Kasumi-1 (cell line): ENCODE data around the gene TYR.
"Not testable (repeated sequence)": the region's sequence is repeated elsewhere in the genome, so short reads cannot be mapped to it uniquely, and the experiment has no call there.

Experiments used
- DNase-seq, 2 experiments: peaks; one replicate each; lab custom pipeline; 2025; lab: John Stamatoyannopoulos, UW

Gene TYR

GRCh38 chr11:89272540-89273088 lies 94.9 kb downstream of the TYR start:
- not testable (repeated sequence) for DNase-seq

DNA sequence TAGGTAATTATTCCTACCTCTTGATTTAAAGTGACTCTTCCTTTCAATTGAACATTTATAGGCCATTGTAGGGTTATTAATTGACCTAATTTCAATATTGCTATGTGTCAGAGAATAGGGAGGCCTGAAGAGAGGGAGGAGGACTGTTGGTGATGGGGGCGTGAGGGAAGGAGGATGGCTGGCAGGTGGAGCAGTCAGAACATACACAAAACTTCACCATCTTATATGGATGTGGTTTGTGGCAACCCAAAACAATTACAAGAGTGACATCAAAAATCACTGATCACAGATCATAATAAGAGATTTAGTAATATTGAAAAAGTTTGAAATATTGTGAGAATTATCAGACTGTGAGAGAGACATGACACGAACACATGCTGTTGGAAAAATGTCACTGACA lies 95.5 kb downstream of the TYR start:
- not testable (repeated sequence) for DNase-seq

GRCh38 chr11:89275966-89276365 lies 98.3 kb downstream of the TYR start:
- DNase-seq, result no peak

DNA sequence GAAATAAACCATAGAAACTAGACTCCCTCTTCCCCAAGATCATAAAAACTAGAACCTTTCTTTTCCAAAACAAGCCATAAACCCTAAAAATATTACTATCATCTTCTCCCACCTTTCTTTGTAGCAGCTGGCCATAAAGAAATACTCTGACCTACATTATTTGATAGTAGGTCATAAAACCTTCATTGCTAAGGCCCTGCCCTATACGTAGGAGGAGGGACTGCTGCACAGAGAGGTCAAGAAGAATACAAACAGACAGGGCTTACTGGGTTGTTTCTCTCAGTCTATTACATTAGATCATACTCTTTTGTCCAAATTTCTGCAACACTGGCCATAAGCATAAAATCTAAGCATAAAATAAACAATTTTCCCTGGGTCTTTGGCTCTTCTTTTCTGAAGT lies 101.5 kb downstream of the TYR start:
- DNase-seq, result no peak

- not testable (repeated sequence) for DNase-seq
Observed at GRCh38 chr11:89281032-89281677, 103.5 kb downstream of the TYR start.

DNA sequence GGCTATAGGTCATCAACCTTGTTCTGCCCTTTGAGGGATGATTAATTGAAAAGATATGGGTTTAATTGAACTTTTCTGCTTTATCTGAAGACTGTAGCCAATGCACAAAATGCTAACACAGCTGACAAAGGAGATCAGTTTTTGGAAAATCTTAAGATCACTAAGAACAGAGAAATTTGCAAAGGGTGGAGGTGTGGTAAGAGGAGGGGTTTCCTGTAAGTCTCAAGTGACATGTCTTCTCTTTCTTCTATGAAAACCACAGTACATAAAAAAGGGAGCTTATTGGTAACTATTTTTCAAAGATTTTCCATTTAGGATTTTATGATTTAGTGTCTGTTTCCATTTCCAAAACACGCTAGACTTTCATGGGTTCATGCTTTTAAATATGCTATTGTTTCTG lies 108.9 kb downstream of the TYR start:
- not testable (repeated sequence) for DNase-seq

- not testable (repeated sequence) for DNase-seq
Observed at GRCh38 chr11:89288004-89288403, 110.3 kb downstream of the TYR start.

DNA sequence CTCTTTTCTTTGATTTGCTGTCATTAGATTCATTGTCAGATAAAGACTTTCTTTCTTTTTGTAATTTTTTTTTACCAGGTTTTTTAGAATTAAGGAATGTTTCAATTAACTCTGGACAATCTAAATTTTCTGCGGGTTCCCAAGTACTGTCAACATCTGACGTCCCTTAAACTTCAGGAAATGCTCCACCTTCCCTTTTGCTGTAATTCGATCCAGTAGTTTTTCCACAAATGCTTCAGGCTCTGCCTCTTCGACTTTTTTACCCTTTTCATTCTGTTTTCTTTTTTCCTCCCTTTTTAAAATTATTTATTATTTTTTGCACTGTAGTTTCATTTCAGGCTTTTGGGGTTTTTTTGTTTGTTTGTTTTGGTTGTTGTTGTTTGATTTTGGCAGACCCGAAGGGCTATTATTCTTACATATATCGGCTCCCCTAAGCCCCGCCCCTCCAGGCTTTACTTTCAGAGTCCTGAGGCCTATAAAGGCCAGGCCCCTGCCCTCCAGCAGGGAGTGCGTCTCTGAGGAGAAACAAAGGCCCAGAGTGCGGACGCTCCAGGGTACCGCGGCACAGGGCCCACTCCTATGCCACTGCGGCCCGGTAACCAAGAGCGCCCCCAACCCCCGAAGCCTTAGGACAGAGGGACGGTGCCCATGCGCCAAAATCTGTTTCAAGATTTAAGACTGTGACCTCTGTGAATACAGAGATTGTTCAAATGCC lies 116.4 kb downstream of the TYR start:
- DNase-seq, result no peak

DNA sequence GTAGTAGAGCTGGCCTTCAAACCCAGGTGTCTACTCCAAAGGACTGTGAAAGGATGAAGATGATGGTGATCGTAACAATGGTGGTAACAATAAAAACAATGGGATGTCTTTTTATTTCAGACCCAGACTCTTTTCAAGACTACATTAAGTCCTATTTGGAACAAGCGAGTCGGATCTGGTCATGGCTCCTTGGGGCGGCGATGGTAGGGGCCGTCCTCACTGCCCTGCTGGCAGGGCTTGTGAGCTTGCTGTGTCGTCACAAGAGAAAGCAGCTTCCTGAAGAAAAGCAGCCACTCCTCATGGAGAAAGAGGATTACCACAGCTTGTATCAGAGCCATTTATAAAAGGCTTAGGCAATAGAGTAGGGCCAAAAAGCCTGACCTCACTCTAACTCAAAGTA lies 117.3 kb downstream of the TYR start:
- not testable (repeated sequence) for DNase-seq

- DNase-seq, result not testable (repeated sequence)
Observed at GRCh38 chr11:89303029-89303428, 125.4 kb downstream of the TYR start.

- DNase-seq, result not testable (repeated sequence)
Observed at GRCh38 chr11:89308272-89308671, 130.6 kb downstream of the TYR start.

- DNase-seq, result not testable (repeated sequence)
Observed at GRCh38 chr11:89309321-89309985, 131.8 kb downstream of the TYR start.

DNA sequence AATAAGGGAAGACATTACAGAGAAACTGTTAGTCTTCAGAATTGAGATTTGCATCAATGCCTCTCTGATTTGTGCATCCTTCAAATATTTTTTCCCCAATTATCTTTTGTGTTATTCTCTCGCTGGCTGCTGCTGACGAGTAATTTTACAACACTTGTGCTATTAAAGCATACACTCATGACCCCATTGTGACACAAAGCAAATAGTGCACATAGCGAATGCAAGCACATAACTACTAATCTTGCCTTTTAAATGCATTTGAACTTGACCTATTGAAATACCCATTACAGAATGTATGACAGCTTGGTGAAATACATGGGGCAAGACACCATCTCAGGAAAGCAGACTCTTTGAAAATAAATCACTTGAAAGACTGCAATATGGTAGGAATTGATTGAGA lies 132.9 kb downstream of the TYR start:
- DNase-seq, result not testable (repeated sequence)

- no peak for DNase-seq
Observed at GRCh38 chr11:89321401-89321800, 143.7 kb downstream of the TYR start.

DNA sequence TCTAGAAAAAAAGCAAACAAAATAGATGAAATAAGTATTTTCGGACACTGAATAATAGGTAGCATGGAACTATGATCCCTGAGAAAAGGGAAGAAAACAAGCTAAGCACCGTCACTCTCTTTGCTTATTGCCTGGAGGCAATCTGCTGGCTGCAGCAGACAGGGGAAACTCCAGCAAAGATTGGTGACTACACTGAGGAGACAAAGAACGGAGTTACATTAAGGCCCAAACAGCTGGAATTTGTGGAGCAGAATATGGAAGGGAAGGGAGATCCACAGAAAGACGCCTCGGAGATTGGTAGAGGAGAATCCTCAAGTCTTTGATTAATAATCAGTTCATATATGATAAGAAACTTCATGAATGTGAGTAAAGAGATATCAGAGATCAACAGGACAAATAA lies 150.2 kb downstream of the TYR start:
- DNase-seq, result no peak

DNA sequence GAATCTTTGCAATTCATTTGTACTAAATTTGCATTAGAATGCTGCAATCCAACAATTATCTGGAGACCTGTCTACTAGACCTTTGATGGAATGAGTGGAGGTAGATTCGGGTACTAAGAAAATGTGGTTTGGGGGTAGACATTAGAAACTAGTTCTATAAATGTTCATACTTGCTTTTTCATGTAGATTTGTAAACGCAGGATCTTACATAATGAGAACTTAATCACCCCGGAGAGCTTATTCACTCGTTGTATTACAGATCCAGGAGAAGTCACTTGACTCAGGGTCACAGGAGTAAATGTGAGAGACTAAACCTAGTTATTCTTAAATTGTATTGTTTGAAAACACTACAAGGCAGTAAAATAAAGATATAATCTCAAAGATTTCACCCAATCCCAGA lies 154.3 kb downstream of the TYR start:
- DNase-seq, result not testable (repeated sequence)

GRCh38 chr11:89333704-89334103 lies 156.0 kb downstream of the TYR start:
- DNase-seq, result not testable (repeated sequence)

DNA sequence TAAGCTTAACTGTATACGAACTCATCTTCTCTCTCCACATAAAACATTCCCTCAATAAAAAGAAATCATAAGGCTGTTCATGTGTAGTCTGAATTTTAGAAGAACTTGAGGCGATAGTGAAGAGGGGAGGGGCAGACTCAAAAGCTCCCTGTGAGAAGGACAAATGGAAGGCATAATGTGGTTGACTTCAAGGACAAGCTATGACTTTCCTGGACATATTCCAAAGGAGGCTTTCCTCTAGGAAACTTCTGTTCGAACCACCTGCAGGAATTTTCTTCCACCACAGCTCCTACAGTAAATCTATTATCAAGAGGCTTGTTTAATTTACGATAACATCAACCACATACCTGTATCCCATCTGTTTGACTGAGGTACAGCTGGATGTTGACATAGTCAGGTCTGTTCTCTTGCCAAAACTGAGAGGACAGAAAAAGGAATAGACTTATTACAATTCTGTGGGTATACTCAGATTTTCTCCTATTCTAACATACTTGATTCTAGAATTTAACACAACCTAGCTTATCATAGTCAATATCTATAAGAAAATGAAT lies 159.5 kb downstream of the TYR start:
- not testable (repeated sequence) for DNase-seq

- not testable (repeated sequence) for DNase-seq
Observed at GRCh38 chr11:89338073-89338472, 160.4 kb downstream of the TYR start.

DNA sequence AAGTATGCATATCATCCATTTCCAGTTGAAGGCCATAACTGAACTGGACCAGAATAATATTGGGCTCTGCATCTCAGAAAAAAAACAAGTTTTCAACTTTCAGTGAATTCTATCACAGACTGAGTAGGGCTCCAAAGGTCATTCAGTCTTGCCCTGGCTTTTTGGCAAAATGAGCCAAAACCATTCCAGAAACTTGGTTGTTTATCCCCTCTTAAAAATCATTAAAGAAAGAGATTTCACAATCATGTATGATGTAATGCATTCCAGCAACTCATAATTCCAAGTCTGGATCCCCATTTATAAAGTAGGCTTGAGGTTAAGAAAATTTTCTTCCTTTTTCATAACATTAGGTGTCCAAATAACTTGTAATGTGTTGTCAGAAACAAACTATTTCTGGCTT lies 162.8 kb downstream of the TYR start:
- DNase-seq, result not testable (repeated sequence)

- not testable (repeated sequence) for DNase-seq
Observed at GRCh38 chr11:89342880-89343572, 165.4 kb downstream of the TYR start.
